ENCODE measurements around the gene TMEM256.

Gene TMEM256

GRCh38 chr17:7407485-7408251, 3.8 kb upstream of the TMEM256 start, which contains the start of gene NLGN2:
TSS of gene NLGN2 (plus strand) at chr17:7407845. CDS start at chr17:7408256, 411 bp downstream.
- no peak for DNase-seq (ENCODE audit: low read depth)

GRCh38 chr17:7407082-7407481, 3.2 kb upstream of the TMEM256 start:
- DNase-seq (ENCODE audit: low read depth): no peak

- no peak for DNase-seq (ENCODE audit: low read depth)
Measured at GRCh38 chr17:7406235-7406825, 2.4 kb upstream of the TMEM256 start.

GRCh38 chr17:7405350-7406234, 1.7 kb upstream of the TMEM256 start:
- DNase-seq (ENCODE audit: low read depth): no peak

- no peak for DNase-seq (ENCODE audit: low read depth)
Measured at GRCh38 chr17:7404737-7405349, 946 bp upstream of the TMEM256 start.

- DNase-seq (ENCODE audit: low read depth): no peak
Measured at GRCh38 chr17:7403727-7403976, 245 bp downstream of the TMEM256 start.

- DNase-seq (ENCODE audit: low read depth): no peak
Measured at GRCh38 chr17:7403043-7403726, 712 bp downstream of the TMEM256 start.

- no peak for DNase-seq (ENCODE audit: low read depth)
Measured at GRCh38 chr17:7398612-7399011, 5.3 kb downstream of the TMEM256 start.

GRCh38 chr17:7396147-7396546, 7.8 kb downstream of the TMEM256 start:
- no peak for DNase-seq (ENCODE audit: low read depth)

- DNase-seq (ENCODE audit: low read depth): peak; percentile 84
Measured at GRCh38 chr17:7394452-7395191, 9.3 kb downstream of the TMEM256 start, which contains the start of gene PLSCR3. TSS of gene PLSCR3 (minus strand) at chr17:7394525. CDS start at chr17:7394110, 415 bp downstream.

GRCh38 chr17:7393613-7394451, 10.1 kb downstream of the TMEM256 start:
- DNase-seq (ENCODE audit: low read depth): no peak

GRCh38 chr17:7392696-7393612, 10.9 kb downstream of the TMEM256 start:
- no peak for DNase-seq (ENCODE audit: low read depth)

GRCh38 chr17:7391307-7391706, 12.6 kb downstream of the TMEM256 start:
- no peak for DNase-seq (ENCODE audit: low read depth)

GRCh38 chr17:7389924-7390910, 13.7 kb downstream of the TMEM256 start:
- no peak for DNase-seq (ENCODE audit: low read depth)

- no peak for DNase-seq (ENCODE audit: low read depth)
Measured at GRCh38 chr17:7388856-7389255, 15.0 kb downstream of the TMEM256 start.

- DNase-seq (ENCODE audit: low read depth): no peak
Measured at GRCh38 chr17:7384489-7385081, 19.3 kb downstream of the TMEM256 start.

GRCh38 chr17:7383742-7384488, 20.0 kb downstream of the TMEM256 start:
- DNase-seq (ENCODE audit: low read depth): no peak

All from amniotic epithelial cell (primary cell).